ENCODE data around the gene CA5A. TPM values are rescaled to one million over a fixed set of nuclear protein-coding genes. Genes with fewer than 3 reads are reported as not detected.
"Not testable (repeated sequence)": the region's sequence is repeated elsewhere in the genome, so short reads cannot be mapped to it uniquely, and the experiment has no call there.

The CA5A gene
- total RNA-seq, 1 experiment from 2014 or later = not detected

DNA sequence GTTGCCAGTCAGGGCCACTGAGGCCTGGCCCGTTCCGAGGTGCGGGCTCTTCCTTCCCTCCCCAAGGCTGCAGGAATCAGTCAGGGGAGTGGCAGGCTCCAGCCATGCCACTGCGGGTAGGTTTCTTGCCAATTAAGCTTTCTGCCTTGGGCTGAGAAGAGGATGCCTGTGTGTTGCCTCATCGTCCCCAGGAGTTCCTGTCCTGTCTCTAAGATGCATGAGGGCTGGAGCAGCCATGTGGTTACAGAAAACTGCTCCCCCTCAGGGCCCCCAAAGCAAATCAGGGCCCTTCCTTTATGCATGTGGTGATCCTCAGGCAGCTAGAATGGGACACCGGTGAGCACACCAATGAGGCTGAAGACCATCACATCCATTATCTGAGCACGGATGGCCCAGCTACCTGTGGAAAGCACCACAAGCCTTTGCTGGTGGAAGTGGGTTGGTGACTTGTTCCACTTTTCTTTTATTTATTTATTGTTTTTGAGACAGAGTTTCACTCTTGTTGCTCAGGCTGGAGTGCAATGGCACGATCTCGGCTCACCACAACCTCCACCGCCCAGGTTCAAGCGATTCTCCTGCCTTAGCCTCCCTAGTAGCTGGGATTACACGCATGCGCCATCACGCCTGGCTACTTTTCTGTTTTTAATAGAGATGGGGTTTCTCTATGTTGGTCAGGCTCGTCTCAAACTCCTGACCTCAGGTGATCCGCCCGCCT, 40.0 kb downstream of the CA5A start:
- H3K79me2 ChIP-seq (ENCODE audit: insufficient read depth, low read length); H3K9ac ChIP-seq (ENCODE audit: low read length); POLR2A ChIA-PET; intact Hi-C loops (cut with micrococcal nuclease); H3K27ac ChIP-seq (ENCODE audit: low read depth, low read length); H3K4me3 ChIP-seq (replicated peaks in 1 of 2; ENCODE audit: low read depth in 1 of 2, low read length in 2 of 2); H3K36me3 ChIP-seq (ENCODE audit: control insufficient read depth in 1 of 2, insufficient read depth in 2 of 2, low read length in 2 of 2); RAD21 ChIA-PET (ENCODE audit: low non-redundant PET in 1 of 2, low total read pairs in 2 of 2, uncharacterized antibody in 2 of 2, unreplicated experiment in 2 of 2); H3K9me3 ChIP-seq (ENCODE audit: control insufficient read depth in 1 of 2, insufficient read depth in 1 of 2, low read depth in 1 of 2, low read length in 2 of 2); H2AFZ ChIP-seq (ENCODE audit: low read depth, low read length, poor library complexity, severe bottlenecking); BruUV-seq (replicated peaks); H3K27me3 ChIP-seq (ENCODE audit: insufficient read depth, low read length); H3K9me2 ChIP-seq (ENCODE audit: insufficient read depth); H4K20me1 ChIP-seq (ENCODE audit: insufficient read depth); DNase-seq (ENCODE audit: low read depth, low spot score); H3K4me2 ChIP-seq (ENCODE audit: low read length); CTCF ChIA-PET; ATAC-seq; H3K4me1 ChIP-seq (ENCODE audit: control insufficient read depth in 1 of 2, insufficient read depth in 2 of 2, low read length in 2 of 2): not testable (repeated sequence)

DNA sequence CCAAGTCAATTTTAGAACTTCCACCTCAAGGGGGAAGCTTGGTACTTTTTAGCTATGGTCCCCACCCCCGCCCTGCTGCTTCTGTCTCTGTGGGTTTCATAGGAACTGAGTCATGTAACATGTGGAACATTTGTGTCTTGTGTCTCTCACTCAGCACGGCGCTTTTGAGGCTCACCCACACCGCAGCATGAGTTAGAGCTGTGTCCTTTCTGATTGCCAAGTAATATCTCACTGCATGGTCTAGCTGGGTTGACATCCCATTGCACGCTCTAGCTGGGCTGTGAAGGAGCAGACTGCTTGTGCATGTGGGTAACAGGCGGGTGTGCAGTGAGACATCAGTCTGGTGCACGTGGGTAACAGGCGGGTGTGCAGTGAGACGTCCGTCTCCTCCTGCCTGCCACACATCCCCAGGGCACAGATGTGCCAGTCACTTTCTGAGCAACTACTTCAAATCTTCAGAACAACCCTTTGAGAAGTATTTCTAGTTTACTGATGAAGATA, 40.6 kb downstream of the CA5A start:
- POLR2A ChIA-PET = no interaction called here
- Histone ChIP-seq H3K36me3 (ENCODE audit: control insufficient read depth in 1 of 2, insufficient read depth in 2 of 2, low read length in 2 of 2) (no peaks in the 10 kb centered on the region), H3K4me1 (ENCODE audit: control insufficient read depth in 1 of 2, insufficient read depth in 2 of 2, low read length in 2 of 2) (0 out of 4 replicates have a peak, but pooled peaks cover 0 to 2% of the 10 kb centered on the region in 2 experiments), H3K4me3 (replicated peaks in 1 of 2; ENCODE audit: low read depth in 1 of 2, low read length in 2 of 2) (no peak overlapping the region), H3K9me3 (ENCODE audit: control insufficient read depth in 1 of 2, insufficient read depth in 1 of 2, low read depth in 1 of 2, low read length in 2 of 2) (no peaks in the 10 kb centered on the region), H3K4me2 (ENCODE audit: low read length) (no peak overlapping the region), H3K9ac (ENCODE audit: low read length) (no peak overlapping the region), H3K79me2 (ENCODE audit: insufficient read depth, low read length) (no peaks in the 10 kb centered on the region), H3K27me3 (ENCODE audit: insufficient read depth, low read length) (no peaks in the 10 kb centered on the region), H2AFZ (ENCODE audit: low read depth, low read length, poor library complexity, severe bottlenecking) (no peak overlapping the region), H3K27ac (ENCODE audit: low read depth, low read length) (no peak overlapping the region), H4K20me1 (ENCODE audit: insufficient read depth) (no peaks in the 10 kb centered on the region), H3K9me2 (ENCODE audit: insufficient read depth) (no peaks in the 10 kb centered on the region)
- RAD21 ChIA-PET (ENCODE audit: low non-redundant PET in 1 of 2, low total read pairs in 2 of 2, uncharacterized antibody in 2 of 2, unreplicated experiment in 2 of 2) = no interaction called here
- no peak for ATAC-seq
- no peak for DNase-seq (ENCODE audit: low read depth, low spot score)
- no TSS peak for BruUV-seq (replicated peaks)
- intact Hi-C loops (cut with micrococcal nuclease) = no loop called here
- CTCF ChIA-PET = no interaction called here
- no peak for TF ChIP-seq EGR1 (IDR thresholded peaks at IDR 0.05; ENCODE audit: low read depth)
- no peak for TF ChIP-seq SIN3A (IDR thresholded peaks at IDR 0.05; ENCODE audit: low read depth)
- TF ChIP-seq ELF1 (IDR thresholded peaks at IDR 0.05; ENCODE audit: borderline replicate concordance, low read depth) = no peak

DNA sequence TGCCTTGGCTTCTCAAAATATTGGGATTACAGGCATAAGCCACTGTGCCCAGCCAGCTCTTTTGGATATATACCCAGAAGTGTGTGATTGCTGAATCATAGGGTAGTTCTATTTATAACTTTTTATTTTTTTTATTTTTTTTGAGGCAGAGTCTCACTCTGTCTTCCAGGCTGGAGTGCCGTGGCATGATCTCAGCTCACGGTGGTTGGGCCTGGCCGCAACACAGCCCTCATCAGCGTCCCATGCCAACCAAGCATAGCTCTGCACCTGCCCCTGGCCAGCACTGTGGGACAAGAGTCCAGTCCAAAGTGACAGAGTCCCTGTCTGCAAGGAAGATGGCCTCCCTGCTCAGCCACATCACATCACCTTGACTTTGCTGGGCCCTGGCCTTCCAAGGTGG, 42.3 kb downstream of the CA5A start:
- ATAC-seq; H3K4me2 ChIP-seq (ENCODE audit: low read length); H4K20me1 ChIP-seq (ENCODE audit: insufficient read depth); H3K27me3 ChIP-seq (ENCODE audit: insufficient read depth, low read length); H3K36me3 ChIP-seq (ENCODE audit: control insufficient read depth in 1 of 2, insufficient read depth in 2 of 2, low read length in 2 of 2); RAD21 ChIA-PET (ENCODE audit: low non-redundant PET in 1 of 2, low total read pairs in 2 of 2, uncharacterized antibody in 2 of 2, unreplicated experiment in 2 of 2); H3K27ac ChIP-seq (ENCODE audit: low read depth, low read length); BruUV-seq (replicated peaks); H3K9ac ChIP-seq (ENCODE audit: low read length); H2AFZ ChIP-seq (ENCODE audit: low read depth, low read length, poor library complexity, severe bottlenecking); H3K4me3 ChIP-seq (replicated peaks in 1 of 2; ENCODE audit: low read depth in 1 of 2, low read length in 2 of 2); intact Hi-C loops (cut with micrococcal nuclease); H3K79me2 ChIP-seq (ENCODE audit: insufficient read depth, low read length); H3K9me2 ChIP-seq (ENCODE audit: insufficient read depth); H3K4me1 ChIP-seq (ENCODE audit: control insufficient read depth in 1 of 2, insufficient read depth in 2 of 2, low read length in 2 of 2); H3K9me3 ChIP-seq (ENCODE audit: control insufficient read depth in 1 of 2, insufficient read depth in 1 of 2, low read depth in 1 of 2, low read length in 2 of 2); DNase-seq (ENCODE audit: low read depth, low spot score): not testable (repeated sequence)
- ChIA-PET CTCF (interaction anchor here (0.8 to 0.9 kb wide), 2 partner anchors 23 to 44 kb away, joined by 3 read pairs; no protein-coding TSS in a partner anchor), POLR2A (interaction anchor here (1.2 kb wide), 1 partner anchor 9 kb away, joined by 3 read pairs; no protein-coding TSS in a partner anchor)
